HepG2 (cell line): ENCODE measurements around the gene MAN2C1. TPM values are rescaled to one million over a fixed set of nuclear protein-coding genes. Genes with fewer than 3 reads are reported as not detected.

Experiments
- CHD4 ChIP-seq: fragments of 200-600 bp; sonication (generic); IDR thresholded peaks from 2 replicates; pipeline ENCODE4 v1.7.0; 2017; ENCODE audit warnings: mild to moderate bottlenecking, low read length, borderline replicate concordance
- FOXC1 ChIP-seq: sonication (generic); formaldehyde crosslinking; IDR thresholded peaks from 2 replicates; pipeline ENCODE4 v1.8.0; 2022; ENCODE audit warnings: mild to moderate bottlenecking, missing genetic modification reagents, borderline replicate concordance
- FOXK2 ChIP-seq: fragments of 450-650 bp; IDR thresholded peaks from 2 replicates; pipeline ENCODE4 v1.6.1; 2016
- HIVEP1 ChIP-seq: sonication (generic); formaldehyde crosslinking; IDR thresholded peaks from 2 replicates; pipeline ENCODE4 v1.4.0; 2020; ENCODE audit warnings: mild to moderate bottlenecking, missing genetic modification reagents
- TAF1 ChIP-seq: sonication (generic); formaldehyde crosslinking; IDR thresholded peaks from 2 replicates; pipeline ENCODE4 v1.4.0; 2020; ENCODE audit warnings: missing genetic modification reagents
- TEAD3 ChIP-seq: optimal IDR thresholded peaks from 2 replicates; pipeline ENCODE3; 2016; ENCODE audit warnings: borderline replicate concordance
- ZFY ChIP-seq: sonication (generic); formaldehyde crosslinking; IDR thresholded peaks from 2 replicates; pipeline ENCODE4 v1.4.0; 2020; ENCODE audit warnings: missing genetic modification reagents
- ZNF251 ChIP-seq: sonication (generic); formaldehyde crosslinking; IDR thresholded peaks from 2 replicates; pipeline ENCODE4 v1.9.0; 2021; ENCODE audit warnings: mild to moderate bottlenecking, missing genetic modification reagents
- ZNF34 ChIP-seq: sonication (generic); formaldehyde crosslinking; IDR thresholded peaks from 2 replicates; pipeline ENCODE4 v1.4.0; 2020; ENCODE audit warnings: mild to moderate bottlenecking, missing genetic modification reagents, borderline replicate concordance
- ZNF501 ChIP-seq: sonication (generic); formaldehyde crosslinking; IDR thresholded peaks from 2 replicates; pipeline ENCODE4 v1.5.1; 2020; ENCODE audit warnings: mild to moderate bottlenecking, moderate library complexity, missing genetic modification reagents
- ZNF788 ChIP-seq: sonication (generic); formaldehyde crosslinking; IDR thresholded peaks from 2 replicates; pipeline ENCODE4 v1.5.0; 2020; ENCODE audit warnings: mild to moderate bottlenecking, missing genetic modification reagents, borderline replicate concordance
- ZZZ3 ChIP-seq: sonication (generic); formaldehyde crosslinking; IDR thresholded peaks from 2 replicates; pipeline ENCODE4 v1.4.0; 2020; ENCODE audit warnings: missing genetic modification reagents, mild to moderate bottlenecking, borderline replicate concordance
- polyA plus RNA-seq, 8 experiments: library from polyadenylated mRNA; depleted of rRNA in 3 of 8; stranded (reverse) in 7 of 8; unstranded in 1 of 8; fragments of >200 nt; fragmentation: Illumina TruSeq in 4 of 8; extraction: Trizol in 4 of 8; gene quantifications; 2 replicates each; pipeline versions ENCODE4 v1.2.1 to v1.2.3, GENCODE V29; 2011 to 2016; ENCODE audit warnings: low read depth in 4 of 8, missing spikeins in 1 of 8, mixed read lengths in 1 of 8; ENCODE audit not compliant: insufficient read depth in 1 of 8
- total RNA-seq, 5 experiments: library from RNA; depleted of rRNA; stranded (reverse); fragments of >200 nt; fragmentation: Illumina TruSeq; extraction: Trizol; gene quantifications; 2 replicates each; pipeline ENCODE4 v1.2.3, GENCODE V29; 2016; ENCODE audit warnings: low read depth in 1 of 5
- TF ChIP-seq, protein P1 (sequence below): sonication (generic); formaldehyde crosslinking; IDR thresholded peaks from 2 replicates; pipeline ENCODE4 v1.4.0; 2020; ENCODE audit warnings: missing genetic modification reagents
- TF ChIP-seq, protein P2 (sequence below): sonication (generic); formaldehyde crosslinking; conservative IDR thresholded peaks from 2 replicates; pipeline ENCODE4 v1.4.0; 2020; ENCODE audit warnings: mild to moderate bottlenecking, missing genetic modification reagents, moderate library complexity
- TF ChIP-seq, protein P3 (sequence below): sonication (generic); formaldehyde crosslinking; IDR thresholded peaks from 2 replicates; pipeline ENCODE4 v1.8.1; 2022; ENCODE audit warnings: low read depth, mild to moderate bottlenecking, missing genetic modification reagents
- TF ChIP-seq, protein P4 (sequence below): sonication (generic); formaldehyde crosslinking; IDR thresholded peaks from 2 replicates; pipeline ENCODE4 v1.4.0; 2020; ENCODE audit warnings: missing genetic modification reagents
- TF ChIP-seq, protein P5 (sequence below): sonication (generic); formaldehyde crosslinking; IDR thresholded peaks from 2 replicates; pipeline ENCODE4 v1.8.0; 2022; ENCODE audit warnings: mild to moderate bottlenecking, missing genetic modification reagents

Gene MAN2C1
- total and polyA plus RNA-seq, 2 of the 13 experiments (the other 11 are each of a cell fraction or from before 2014, with no cell fraction given) = 62.6 to 71.0 TPM

DNA sequence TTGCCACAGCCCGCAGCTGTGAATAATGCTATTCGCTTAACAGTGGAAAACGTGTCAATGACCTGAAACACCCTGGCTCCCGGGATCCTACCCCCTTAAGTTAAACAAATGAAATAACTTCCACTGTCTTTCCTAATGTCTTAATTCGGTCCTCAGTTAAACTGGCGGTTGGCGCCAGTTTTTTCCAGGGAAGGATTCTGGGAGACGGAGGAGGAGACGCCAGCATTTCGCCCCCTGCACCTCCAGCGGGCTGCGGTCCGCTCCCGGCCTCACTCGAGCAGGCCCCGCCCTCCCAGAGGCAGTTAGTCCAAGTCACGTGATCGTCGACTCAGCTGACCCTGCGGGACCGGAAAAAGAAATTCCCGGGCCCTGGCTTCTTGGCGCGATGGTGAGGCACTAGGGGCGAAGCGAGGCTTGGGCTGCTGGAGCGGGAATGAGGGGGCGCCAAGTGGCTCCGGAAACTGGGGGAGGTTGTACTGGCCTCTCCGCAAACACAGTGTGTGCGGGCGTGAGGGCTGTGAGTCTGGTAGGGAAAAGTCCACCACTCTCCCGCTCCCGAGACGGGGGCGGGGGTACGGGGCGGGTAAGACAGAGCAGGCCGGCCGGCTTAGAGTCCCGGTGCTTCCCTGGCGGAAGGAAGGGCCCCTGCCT lies 32.6 kb downstream of the MAN2C1 start, which contains the start of gene COMMD4 (continued):
- peak; percentile 92 for TF ChIP-seq ZFY (CRISPR knock-in tag)
- peak; percentile 34; the same call in 1 of the 2 replicates for TF ChIP-seq FOXK2
- TF ChIP-seq ZNF251 (CRISPR knock-in tag) = no peak
- TF ChIP-seq ZNF34 (CRISPR knock-in tag) = no peak
- TF ChIP-seq TEAD3 (CRISPR knock-in tag) = peak; percentile 65
- TF ChIP-seq ZNF788 = peak; percentile 76; the same call in 1 of the 2 replicates
- TF ChIP-seq HIVEP1 (CRISPR knock-in tag) = peak; percentile 92
- TF ChIP-seq CHD4 = no peak
- TF ChIP-seq, protein P1, sequence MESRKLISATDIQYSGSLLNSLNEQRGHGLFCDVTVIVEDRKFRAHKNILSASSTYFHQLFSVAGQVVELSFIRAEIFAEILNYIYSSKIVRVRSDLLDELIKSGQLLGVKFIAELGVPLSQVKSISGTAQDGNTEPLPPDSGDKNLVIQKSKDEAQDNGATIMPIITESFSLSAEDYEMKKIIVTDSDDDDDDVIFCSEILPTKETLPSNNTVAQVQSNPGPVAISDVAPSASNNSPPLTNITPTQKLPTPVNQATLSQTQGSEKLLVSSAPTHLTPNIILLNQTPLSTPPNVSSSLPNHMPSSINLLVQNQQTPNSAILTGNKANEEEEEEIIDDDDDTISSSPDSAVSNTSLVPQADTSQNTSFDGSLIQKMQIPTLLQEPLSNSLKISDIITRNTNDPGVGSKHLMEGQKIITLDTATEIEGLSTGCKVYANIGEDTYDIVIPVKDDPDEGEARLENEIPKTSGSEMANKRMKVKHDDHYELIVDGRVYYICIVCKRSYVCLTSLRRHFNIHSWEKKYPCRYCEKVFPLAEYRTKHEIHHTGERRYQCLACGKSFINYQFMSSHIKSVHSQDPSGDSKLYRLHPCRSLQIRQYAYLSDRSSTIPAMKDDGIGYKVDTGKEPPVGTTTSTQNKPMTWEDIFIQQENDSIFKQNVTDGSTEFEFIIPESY (CRISPR knock-in tag) = peak; percentile 64; the same call in 1 of the 2 replicates
- TF ChIP-seq, protein P2, sequence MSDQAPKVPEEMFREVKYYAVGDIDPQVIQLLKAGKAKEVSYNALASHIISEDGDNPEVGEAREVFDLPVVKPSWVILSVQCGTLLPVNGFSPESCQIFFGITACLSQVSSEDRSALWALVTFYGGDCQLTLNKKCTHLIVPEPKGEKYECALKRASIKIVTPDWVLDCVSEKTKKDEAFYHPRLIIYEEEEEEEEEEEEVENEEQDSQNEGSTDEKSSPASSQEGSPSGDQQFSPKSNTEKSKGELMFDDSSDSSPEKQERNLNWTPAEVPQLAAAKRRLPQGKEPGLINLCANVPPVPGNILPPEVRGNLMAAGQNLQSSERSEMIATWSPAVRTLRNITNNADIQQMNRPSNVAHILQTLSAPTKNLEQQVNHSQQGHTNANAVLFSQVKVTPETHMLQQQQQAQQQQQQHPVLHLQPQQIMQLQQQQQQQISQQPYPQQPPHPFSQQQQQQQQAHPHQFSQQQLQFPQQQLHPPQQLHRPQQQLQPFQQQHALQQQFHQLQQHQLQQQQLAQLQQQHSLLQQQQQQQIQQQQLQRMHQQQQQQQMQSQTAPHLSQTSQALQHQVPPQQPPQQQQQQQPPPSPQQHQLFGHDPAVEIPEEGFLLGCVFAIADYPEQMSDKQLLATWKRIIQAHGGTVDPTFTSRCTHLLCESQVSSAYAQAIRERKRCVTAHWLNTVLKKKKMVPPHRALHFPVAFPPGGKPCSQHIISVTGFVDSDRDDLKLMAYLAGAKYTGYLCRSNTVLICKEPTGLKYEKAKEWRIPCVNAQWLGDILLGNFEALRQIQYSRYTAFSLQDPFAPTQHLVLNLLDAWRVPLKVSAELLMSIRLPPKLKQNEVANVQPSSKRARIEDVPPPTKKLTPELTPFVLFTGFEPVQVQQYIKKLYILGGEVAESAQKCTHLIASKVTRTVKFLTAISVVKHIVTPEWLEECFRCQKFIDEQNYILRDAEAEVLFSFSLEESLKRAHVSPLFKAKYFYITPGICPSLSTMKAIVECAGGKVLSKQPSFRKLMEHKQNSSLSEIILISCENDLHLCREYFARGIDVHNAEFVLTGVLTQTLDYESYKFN (CRISPR knock-in tag) = peak; percentile 35; the same call in 1 of the 2 replicates
- peak; percentile 29; the same call in 1 of the 2 replicates for TF ChIP-seq FOXC1
- TF ChIP-seq, protein P3, sequence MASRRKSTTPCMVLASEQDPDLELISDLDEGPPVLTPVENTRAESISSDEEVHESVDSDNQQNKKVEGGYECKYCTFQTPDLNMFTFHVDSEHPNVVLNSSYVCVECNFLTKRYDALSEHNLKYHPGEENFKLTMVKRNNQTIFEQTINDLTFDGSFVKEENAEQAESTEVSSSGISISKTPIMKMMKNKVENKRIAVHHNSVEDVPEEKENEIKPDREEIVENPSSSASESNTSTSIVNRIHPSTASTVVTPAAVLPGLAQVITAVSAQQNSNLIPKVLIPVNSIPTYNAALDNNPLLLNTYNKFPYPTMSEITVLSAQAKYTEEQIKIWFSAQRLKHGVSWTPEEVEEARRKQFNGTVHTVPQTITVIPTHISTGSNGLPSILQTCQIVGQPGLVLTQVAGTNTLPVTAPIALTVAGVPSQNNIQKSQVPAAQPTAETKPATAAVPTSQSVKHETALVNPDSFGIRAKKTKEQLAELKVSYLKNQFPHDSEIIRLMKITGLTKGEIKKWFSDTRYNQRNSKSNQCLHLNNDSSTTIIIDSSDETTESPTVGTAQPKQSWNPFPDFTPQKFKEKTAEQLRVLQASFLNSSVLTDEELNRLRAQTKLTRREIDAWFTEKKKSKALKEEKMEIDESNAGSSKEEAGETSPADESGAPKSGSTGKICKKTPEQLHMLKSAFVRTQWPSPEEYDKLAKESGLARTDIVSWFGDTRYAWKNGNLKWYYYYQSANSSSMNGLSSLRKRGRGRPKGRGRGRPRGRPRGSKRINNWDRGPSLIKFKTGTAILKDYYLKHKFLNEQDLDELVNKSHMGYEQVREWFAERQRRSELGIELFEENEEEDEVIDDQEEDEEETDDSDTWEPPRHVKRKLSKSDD (CRISPR knock-in tag) = no peak
- TF ChIP-seq, protein P4, sequence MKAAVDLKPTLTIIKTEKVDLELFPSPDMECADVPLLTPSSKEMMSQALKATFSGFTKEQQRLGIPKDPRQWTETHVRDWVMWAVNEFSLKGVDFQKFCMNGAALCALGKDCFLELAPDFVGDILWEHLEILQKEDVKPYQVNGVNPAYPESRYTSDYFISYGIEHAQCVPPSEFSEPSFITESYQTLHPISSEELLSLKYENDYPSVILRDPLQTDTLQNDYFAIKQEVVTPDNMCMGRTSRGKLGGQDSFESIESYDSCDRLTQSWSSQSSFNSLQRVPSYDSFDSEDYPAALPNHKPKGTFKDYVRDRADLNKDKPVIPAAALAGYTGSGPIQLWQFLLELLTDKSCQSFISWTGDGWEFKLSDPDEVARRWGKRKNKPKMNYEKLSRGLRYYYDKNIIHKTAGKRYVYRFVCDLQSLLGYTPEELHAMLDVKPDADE (CRISPR knock-in tag) = no peak
- peak; percentile 92; the same call in 1 of the 2 replicates for TF ChIP-seq ZZZ3
- peak; percentile 86 for TF ChIP-seq ZNF501 (CRISPR knock-in tag)
- TF ChIP-seq TAF1 = peak; percentile 77
- TF ChIP-seq, protein P5, sequence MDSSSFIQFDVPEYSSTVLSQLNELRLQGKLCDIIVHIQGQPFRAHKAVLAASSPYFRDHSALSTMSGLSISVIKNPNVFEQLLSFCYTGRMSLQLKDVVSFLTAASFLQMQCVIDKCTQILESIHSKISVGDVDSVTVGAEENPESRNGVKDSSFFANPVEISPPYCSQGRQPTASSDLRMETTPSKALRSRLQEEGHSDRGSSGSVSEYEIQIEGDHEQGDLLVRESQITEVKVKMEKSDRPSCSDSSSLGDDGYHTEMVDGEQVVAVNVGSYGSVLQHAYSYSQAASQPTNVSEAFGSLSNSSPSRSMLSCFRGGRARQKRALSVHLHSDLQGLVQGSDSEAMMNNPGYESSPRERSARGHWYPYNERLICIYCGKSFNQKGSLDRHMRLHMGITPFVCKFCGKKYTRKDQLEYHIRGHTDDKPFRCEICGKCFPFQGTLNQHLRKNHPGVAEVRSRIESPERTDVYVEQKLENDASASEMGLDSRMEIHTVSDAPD (CRISPR knock-in tag) = no peak
